Bronchial epithelial cell (primary cell): ENCODE measurements around the gene SLC66A1. TPM values are rescaled to one million over a fixed set of nuclear protein-coding genes. Genes with fewer than 3 reads are reported as not detected.

Experiments used
- DNase-seq: peaks from one replicate; pipeline ENCODE4 v3.0.0-alpha.2; 2010; ENCODE audit warnings: low read depth
- FAIRE-seq: peaks from 2 replicates; lab custom pipeline; 2011; peaks lifted over from hg19 to GRCh38; lab: Jason Lieb, UNC
- H3K27me3 ChIP-seq: 2 replicates; pipeline ENCODE4 v1.5.1; 2011; ENCODE audit warnings: low read length; ENCODE audit not compliant: control insufficient read depth, insufficient read depth
- H3K36me3 ChIP-seq: 2 replicates; pipeline ENCODE4 v1.5.1; 2011; ENCODE audit warnings: low read length; ENCODE audit not compliant: control insufficient read depth, insufficient read depth
- H3K4me3 ChIP-seq: 2 replicates; pipeline ENCODE4 v1.5.1; 2011; ENCODE audit warnings: mild to moderate bottlenecking, low read depth, low read length, control low read depth
- total RNA-seq: library from RNA; depleted of rRNA; stranded (reverse); fragments of >200 nt; gene quantifications from 2 replicates; pipeline ENCODE4 v1.2.1, GENCODE V29; 2014
- TF ChIP-seq, protein P1 (sequence below): IDR thresholded peaks from 2 replicates; pipeline ENCODE4 v1.5.1; 2011; ENCODE audit warnings: mild to moderate bottlenecking, moderate library complexity, low read length, control low read depth, inconsistent platforms; ENCODE audit not compliant: insufficient read depth, severe bottlenecking

The SLC66A1 gene
- total RNA-seq, 1 donor from 2014 or later = 26.6 TPM

DNA sequence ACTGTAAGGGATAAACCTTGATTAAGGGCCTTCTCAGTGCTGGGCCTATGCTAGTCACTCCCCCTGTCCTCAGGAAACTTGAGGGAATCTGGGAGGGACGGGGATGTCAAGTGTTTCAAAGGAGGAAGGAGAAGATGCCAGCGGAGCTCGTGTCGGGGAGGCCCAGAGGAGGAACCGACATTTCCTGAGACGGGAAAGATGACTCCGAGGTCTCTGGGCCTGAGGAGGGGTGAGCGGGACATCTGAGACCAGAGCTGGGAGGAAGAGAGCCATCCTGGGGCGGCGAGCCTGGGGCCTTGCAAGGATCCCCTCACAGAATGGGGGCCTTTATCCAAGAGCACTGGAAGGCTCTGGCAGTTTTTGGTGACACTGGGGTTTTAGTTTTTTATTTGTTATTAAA lies 10.4 kb downstream of the SLC66A1 start:
- FAIRE-seq (no peak), DNase-seq (no peak)
- H3K27me3 ChIP-seq = no peaks in the 10 kb centered on the region
- H3K36me3 ChIP-seq = peaks cover 30% of the 10 kb centered on the region
- no peak overlapping the region for H3K4me3 ChIP-seq
- TF ChIP-seq, protein P1, sequence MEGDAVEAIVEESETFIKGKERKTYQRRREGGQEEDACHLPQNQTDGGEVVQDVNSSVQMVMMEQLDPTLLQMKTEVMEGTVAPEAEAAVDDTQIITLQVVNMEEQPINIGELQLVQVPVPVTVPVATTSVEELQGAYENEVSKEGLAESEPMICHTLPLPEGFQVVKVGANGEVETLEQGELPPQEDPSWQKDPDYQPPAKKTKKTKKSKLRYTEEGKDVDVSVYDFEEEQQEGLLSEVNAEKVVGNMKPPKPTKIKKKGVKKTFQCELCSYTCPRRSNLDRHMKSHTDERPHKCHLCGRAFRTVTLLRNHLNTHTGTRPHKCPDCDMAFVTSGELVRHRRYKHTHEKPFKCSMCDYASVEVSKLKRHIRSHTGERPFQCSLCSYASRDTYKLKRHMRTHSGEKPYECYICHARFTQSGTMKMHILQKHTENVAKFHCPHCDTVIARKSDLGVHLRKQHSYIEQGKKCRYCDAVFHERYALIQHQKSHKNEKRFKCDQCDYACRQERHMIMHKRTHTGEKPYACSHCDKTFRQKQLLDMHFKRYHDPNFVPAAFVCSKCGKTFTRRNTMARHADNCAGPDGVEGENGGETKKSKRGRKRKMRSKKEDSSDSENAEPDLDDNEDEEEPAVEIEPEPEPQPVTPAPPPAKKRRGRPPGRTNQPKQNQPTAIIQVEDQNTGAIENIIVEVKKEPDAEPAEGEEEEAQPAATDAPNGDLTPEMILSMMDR = no peak

DNA sequence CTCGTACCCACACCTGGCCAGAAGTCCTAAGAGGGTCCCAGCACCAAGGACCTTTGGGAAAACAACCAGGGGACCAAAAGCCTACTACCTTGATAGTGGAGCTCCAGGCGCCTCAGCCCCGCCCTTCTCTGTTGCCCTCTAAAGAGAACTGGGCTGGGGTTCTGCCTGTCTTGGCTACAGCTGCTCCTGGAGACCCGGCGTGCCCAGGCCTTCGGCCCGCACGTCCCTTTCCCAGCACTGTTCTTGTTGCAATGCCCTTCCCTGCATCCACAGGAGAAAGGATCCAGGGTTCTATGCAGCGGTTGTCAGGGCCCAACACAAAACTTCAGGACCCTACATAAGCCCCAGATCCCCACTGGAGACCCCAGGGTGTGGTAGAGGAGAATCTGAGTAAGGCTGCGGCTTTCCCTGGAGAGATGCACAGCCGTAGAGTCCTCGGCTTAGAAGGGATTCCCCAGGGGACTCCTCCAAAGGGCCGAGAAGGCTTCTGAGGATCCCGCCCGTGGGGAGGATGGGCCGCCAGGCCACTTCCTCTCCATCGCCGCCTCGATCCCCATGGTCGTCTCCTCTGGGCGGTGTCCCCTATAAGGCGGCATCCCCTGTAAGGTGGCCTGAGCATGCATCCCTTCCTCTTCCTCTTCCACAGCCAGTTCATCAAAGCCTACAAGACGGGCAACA lies 12.0 kb downstream of the SLC66A1 start:
- H3K36me3 ChIP-seq = peaks cover 28% of the 10 kb centered on the region
- FAIRE-seq (no peak), DNase-seq (no peak)
- no peak overlapping the region for H3K4me3 ChIP-seq
- H3K27me3 ChIP-seq = no peaks in the 10 kb centered on the region
- TF ChIP-seq, protein P1 = no peak

DNA sequence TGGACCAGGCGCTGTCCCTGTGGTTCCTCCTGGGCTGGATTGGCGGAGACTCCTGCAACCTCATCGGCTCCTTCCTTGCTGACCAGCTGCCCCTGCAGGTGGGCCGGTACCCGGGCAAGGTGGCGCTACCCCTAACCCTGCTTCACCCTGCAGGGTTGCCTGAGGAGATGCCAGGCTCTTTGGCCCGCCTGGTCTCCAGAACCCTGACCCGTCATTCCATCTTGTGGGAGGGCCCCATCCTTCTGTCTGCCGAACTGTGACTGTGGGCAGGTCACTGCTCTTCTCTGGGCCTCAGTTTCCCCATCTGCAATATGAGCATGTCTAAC lies 12.5 kb downstream of the SLC66A1 start:
- no peaks in the 10 kb centered on the region for H3K27me3 ChIP-seq
- no peak overlapping the region for H3K4me3 ChIP-seq
- FAIRE-seq = no peak
- TF ChIP-seq, protein P1 = no peak
- no peak for DNase-seq
- peaks cover 28% of the 10 kb centered on the region for H3K36me3 ChIP-seq

DNA sequence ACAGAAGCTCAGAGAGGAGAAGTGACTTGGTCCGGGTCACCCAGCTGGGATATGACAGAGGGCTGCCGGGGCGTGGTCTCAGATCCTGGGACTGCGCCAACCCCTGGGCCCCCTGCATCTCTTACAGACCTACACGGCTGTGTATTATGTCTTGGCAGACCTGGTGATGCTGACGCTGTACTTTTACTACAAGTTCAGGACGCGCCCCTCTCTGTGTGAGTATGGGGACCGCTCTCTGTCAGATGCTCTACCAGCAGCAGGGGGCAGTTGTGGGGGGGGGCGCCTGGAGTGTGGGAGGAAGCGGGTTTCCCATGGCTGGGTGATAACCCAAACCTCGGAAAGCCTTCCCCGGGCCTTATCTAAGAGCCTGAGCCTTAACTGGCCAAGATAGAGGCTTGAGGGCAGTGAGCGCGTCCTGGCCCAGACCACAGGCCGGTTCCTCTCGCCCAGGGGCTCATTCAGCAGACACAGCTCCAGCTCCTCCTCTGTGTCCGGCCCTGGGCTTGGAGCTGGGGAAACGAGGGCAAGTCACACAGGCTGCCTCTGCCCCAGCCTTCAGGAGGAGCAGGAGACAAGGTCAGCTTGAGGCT lies 13.3 kb downstream of the SLC66A1 start:
- no peaks in the 10 kb centered on the region for H3K27me3 ChIP-seq
- DNase-seq (no peak), FAIRE-seq (no peak)
- H3K36me3 ChIP-seq = peaks cover 28% of the 10 kb centered on the region
- H3K4me3 ChIP-seq = no peak overlapping the region
- TF ChIP-seq, protein P1 = no peak

DNA sequence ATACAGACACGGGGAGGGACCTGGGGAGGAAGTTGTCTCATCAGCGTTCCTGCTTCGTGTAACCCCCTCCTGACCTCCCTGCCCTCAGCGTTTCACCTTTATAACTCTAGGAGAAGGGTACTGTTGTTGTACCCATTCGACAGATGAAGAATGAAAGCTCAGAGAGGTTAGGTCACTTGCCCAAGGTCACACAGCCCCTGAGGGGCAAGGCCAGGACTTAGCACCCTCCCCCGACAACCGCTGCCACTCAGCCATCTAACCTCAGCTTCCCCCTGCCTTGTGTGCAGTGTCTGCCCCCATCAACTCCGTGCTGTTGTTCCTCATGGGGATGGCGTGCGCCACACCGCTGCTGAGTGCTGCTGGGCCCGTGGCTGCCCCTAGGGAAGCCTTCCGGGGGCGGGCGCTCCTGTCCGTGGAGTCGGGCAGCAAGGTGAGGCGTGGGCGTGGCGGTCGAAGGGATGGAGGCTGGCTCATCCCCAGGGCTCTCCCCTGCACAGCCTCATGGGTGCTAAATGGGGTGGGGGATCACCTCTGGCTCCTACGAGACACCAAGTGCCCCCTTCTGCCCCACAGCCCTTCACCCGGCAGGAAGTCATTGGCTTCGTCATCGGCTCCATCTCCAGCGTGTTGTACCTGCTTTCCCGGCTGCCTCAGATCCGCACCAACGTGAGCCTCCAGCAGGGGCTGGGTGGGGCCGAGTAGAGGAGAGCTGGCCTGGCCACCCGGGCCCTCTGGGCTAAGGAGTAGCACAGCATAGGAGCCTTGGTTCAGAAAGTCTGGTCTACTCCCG lies 14.0 kb downstream of the SLC66A1 start:
- Histone ChIP-seq H3K4me3 (no peak overlapping the region), H3K36me3 (peaks cover 28% of the 10 kb centered on the region), H3K27me3 (no peaks in the 10 kb centered on the region)
- DNase-seq = no peak
- TF ChIP-seq, protein P1 = no peak
- FAIRE-seq = no peak
